Osteocyte (in vitro differentiated cells): ENCODE measurements around the gene F11. TPM values are rescaled to one million over a fixed set of nuclear protein-coding genes. Genes with fewer than 3 reads are reported as not detected.
"Not testable (repeated sequence)": the region's sequence is repeated elsewhere in the genome, so short reads cannot be mapped to it uniquely, and the experiment has no call there.

ENCODE experiments used
- DNase-seq: peaks from one replicate; pipeline ENCODE4 v3.0.0; 2021; ENCODE audit warnings: mixed read lengths; ENCODE audit not compliant: unreplicated experiment; ENCODE audit errors: extremely low spot score
- H3K27ac Mint-ChIP-seq: one replicate; pipeline ENCODE4 v1.8.0; 2021; ENCODE audit warnings: mild to moderate bottlenecking, mixed read lengths; ENCODE audit not compliant: unreplicated experiment
- H3K27me3 Mint-ChIP-seq: one replicate; pipeline ENCODE4 v1.8.0; 2021; ENCODE audit warnings: mixed read lengths; ENCODE audit not compliant: unreplicated experiment
- H3K36me3 Mint-ChIP-seq: one replicate; pipeline ENCODE4 v1.8.0; 2021; ENCODE audit warnings: mixed read lengths; ENCODE audit not compliant: unreplicated experiment
- H3K4me1 Mint-ChIP-seq: one replicate; pipeline ENCODE4 v1.8.0; 2021; ENCODE audit warnings: mixed read lengths; ENCODE audit not compliant: unreplicated experiment
- H3K4me3 Mint-ChIP-seq: one replicate; pipeline ENCODE4 v1.8.0; 2021; ENCODE audit warnings: mild to moderate bottlenecking, moderate library complexity, mixed read lengths; ENCODE audit not compliant: unreplicated experiment
- H3K9me3 Mint-ChIP-seq: one replicate; pipeline ENCODE4 v1.8.0; 2021; ENCODE audit warnings: mixed read lengths; ENCODE audit not compliant: unreplicated experiment
- CTCF ChIP-seq: fragments of 200-600 bp; sonication (generic); IDR thresholded peaks from 2 replicates; pipeline ENCODE4 v1.5.0; 2021; ENCODE audit warnings: antibody characterized with exemption, mild to moderate bottlenecking, moderate library complexity
- total RNA-seq: library from RNA; stranded (reverse); gene quantifications from 2 replicates; pipeline ENCODE4 v1.2.1, GENCODE V29; 2021

F11 gene
- total RNA-seq, 1 donor from 2014 or later: not detected

GRCh38 chr4:186244835-186245234 lies 21.2 kb upstream of the F11 start:
- Mint-ChIP-seq H3K27ac (no peak overlapping the region), H3K9me3 (peaks cover 9% of the 10 kb centered on the region), H3K4me1 (peaks cover 2% of the 10 kb centered on the region), H3K36me3 (no peaks in the 10 kb centered on the region), H3K27me3 (no peaks in the 10 kb centered on the region), H3K4me3 (no peak overlapping the region)
- TF ChIP-seq CTCF: no peak
- DNase-seq: no peak

- H3K4me3 Mint-ChIP-seq, DNase-seq, H3K36me3 Mint-ChIP-seq, H3K27me3 Mint-ChIP-seq, H3K4me1 Mint-ChIP-seq, H3K9me3 Mint-ChIP-seq, H3K27ac Mint-ChIP-seq: not testable (repeated sequence)
These were observed 18.8 kb upstream of the F11 start for GRCh38 chr4:186247062-186247752.

GRCh38 chr4:186248643-186249042 lies 17.3 kb upstream of the F11 start:
- Mint-ChIP-seq H3K4me1 (peaks cover 2% of the 10 kb centered on the region), H3K4me3 (no peak overlapping the region), H3K27me3 (peaks cover 8% of the 10 kb centered on the region), H3K9me3 (peaks cover 9% of the 10 kb centered on the region), H3K27ac (no peak overlapping the region), H3K36me3 (no peaks in the 10 kb centered on the region)
- TF ChIP-seq CTCF: no peak
- no peak for DNase-seq

- H3K27ac Mint-ChIP-seq: no peak overlapping the region
- peaks cover 2% of the 10 kb centered on the region for H3K4me1 Mint-ChIP-seq
These were observed 15.9 kb upstream of the F11 start for GRCh38 chr4:186249785-186250754.

GRCh38 chr4:186250760-186251159 lies 15.2 kb upstream of the F11 start:
- no peak overlapping the region for H3K4me3 Mint-ChIP-seq
- no peak for DNase-seq
- H3K4me1 Mint-ChIP-seq: peaks cover 2% of the 10 kb centered on the region
- no peaks in the 10 kb centered on the region for H3K36me3 Mint-ChIP-seq
- no peak for TF ChIP-seq CTCF
- peaks cover 7% of the 10 kb centered on the region for H3K9me3 Mint-ChIP-seq
- H3K27ac Mint-ChIP-seq: no peak overlapping the region
- H3K27me3 Mint-ChIP-seq: peaks cover 19% of the 10 kb centered on the region

More at GRCh38 chr4:186249785-186250754, 15.9 kb upstream of the F11 start:
- Mint-ChIP-seq H3K36me3 (no peaks in the 10 kb centered on the region), H3K4me3 (no peak overlapping the region), H3K27me3 (peaks cover 16% of the 10 kb centered on the region), H3K9me3 (peaks cover 9% of the 10 kb centered on the region)
- no peak for TF ChIP-seq CTCF
- no peak for DNase-seq
